GM18505 (cell line): ENCODE data around the gene KCNA5.

Experiments
- ATAC-seq: cut with Tn5 transposase; IDR thresholded peaks from one replicate; pipeline ENCODE4 v1.9.1; 2021; ENCODE audit not compliant: unreplicated experiment
- POLR2A ChIP-seq: IDR thresholded peaks from 4 replicates; pipeline ENCODE4 v1.6.1; 2011; ENCODE audit warnings: borderline replicate concordance; ENCODE audit not compliant: insufficient read depth, insufficient read length; ENCODE audit errors: extremely low read depth

Gene KCNA5

DNA sequence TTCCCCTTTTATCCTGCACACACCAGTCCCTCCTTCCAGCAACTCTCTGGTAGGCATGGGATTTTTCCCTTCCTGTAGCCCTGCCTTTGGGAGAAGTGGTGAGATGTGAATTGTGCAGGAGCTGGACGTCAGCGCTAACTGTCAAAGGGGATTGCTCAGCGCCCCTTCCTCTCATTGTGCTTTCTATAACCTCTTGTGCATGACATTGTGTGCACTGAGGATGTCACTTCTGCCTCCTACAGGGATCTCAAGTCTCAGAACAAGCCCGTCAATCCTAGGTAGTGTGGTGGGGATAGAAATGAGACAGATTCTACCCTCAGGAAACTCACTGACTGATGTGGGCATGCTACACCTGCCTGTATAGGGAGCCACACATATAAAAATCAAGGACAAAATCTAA, 8.7 kb downstream of the KCNA5 start:
- TF ChIP-seq POLR2A, result no peak
- no peak for ATAC-seq

DNA sequence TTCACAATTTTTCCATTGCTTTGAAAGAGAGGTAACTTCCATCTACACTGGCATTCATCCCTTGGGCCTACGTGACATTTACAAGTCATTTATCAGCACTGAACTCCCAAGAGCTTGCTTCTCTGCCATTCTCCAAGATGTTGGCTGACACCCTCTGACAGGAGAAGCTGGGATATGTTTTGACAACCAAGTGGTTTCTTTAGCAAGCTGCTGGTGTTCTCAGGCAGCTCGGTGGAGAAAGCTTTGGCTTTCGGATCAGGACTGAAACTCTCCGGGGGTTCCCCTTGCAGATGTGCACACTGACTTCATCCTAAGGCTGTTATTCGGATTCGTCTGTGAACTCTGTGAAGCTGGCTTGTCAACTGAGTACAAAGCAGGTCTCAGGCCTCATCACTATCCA, 15.7 kb downstream of the KCNA5 start:
- ATAC-seq, result no peak
- TF ChIP-seq POLR2A, result no peak

GRCh38 chr12:5060958-5061357, 17.3 kb downstream of the KCNA5 start:
- no peak for TF ChIP-seq POLR2A
- ATAC-seq, result no peak

GRCh38 chr12:5063149-5063548, 19.5 kb downstream of the KCNA5 start:
- TF ChIP-seq POLR2A, result no peak
- no peak for ATAC-seq

GRCh38 chr12:5064913-5065490, 21.3 kb downstream of the KCNA5 start:
- no peak for TF ChIP-seq POLR2A
- no peak for ATAC-seq

GRCh38 chr12:5066251-5066650, 22.6 kb downstream of the KCNA5 start:
- TF ChIP-seq POLR2A, result no peak
- ATAC-seq, result no peak

- TF ChIP-seq POLR2A, result no peak
- ATAC-seq, result no peak
These were observed 24.4 kb downstream of the KCNA5 start for GRCh38 chr12:5068126-5068525.

DNA sequence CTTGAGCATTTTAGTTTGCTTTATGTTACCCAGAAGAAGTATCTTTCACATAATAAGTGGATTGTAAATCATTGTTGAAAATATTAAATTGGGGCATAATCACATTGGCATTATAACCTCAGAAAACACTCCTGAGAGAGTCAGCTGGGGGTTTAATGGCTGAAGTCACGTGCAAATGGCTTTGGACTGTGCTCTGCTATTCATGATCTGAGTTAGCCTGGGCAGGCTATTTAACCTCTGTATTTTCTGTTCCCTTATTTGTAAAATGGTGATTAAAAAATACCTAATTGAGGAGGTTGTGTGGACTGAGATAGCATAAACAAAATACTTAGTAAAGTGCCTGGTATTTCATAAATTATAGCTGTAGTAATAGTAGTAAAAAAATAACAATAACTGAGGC, 24.9 kb downstream of the KCNA5 start:
- no peak for ATAC-seq
- TF ChIP-seq POLR2A, result no peak

GRCh38 chr12:5070090-5070489, 26.4 kb downstream of the KCNA5 start:
- no peak for ATAC-seq
- no peak for TF ChIP-seq POLR2A

DNA sequence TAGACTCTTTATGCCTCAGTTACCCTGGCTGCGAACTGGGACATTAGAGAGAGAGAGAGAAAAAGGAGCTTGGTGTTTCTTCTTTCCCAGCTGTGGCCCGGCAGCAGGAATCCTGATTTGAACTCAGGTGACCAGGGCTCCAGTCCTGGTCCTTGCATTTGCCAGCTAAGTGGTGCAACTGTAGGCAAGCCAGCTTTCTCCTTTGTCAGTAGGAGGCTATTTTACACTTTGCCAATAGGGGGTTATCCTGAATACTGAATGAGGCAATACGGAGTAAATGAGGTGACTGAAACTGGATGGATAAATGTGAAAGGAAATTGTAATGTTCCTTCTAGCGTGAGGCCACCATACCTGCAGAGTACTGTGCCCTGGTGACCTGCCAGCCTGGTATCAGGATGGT, 27.8 kb downstream of the KCNA5 start:
- no peak for TF ChIP-seq POLR2A
- no peak for ATAC-seq

GRCh38 chr12:5072311-5072710, 28.6 kb downstream of the KCNA5 start:
- ATAC-seq, result no peak
- TF ChIP-seq POLR2A, result no peak

DNA sequence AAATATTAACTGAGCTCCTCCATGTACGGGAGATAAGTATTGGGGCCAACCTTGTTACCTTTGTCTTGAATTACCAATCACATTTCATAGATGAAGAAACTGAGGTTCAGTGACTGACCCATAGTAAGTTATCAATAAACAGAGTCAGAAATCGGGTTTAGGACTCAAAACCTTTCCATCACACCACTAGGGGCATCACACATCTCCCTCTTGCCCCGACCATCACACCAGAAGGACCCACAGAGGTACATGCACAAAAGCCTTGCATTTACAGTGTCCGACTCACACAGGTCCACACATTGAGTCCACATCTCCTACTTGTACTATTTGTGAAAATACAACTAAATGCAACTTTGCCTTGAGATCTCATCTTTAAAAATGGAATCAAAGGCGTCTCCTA, 29.4 kb downstream of the KCNA5 start:
- no peak for ATAC-seq
- no peak for TF ChIP-seq POLR2A

GRCh38 chr12:5073853-5074252, 30.2 kb downstream of the KCNA5 start:
- no peak for ATAC-seq
- no peak for TF ChIP-seq POLR2A

DNA sequence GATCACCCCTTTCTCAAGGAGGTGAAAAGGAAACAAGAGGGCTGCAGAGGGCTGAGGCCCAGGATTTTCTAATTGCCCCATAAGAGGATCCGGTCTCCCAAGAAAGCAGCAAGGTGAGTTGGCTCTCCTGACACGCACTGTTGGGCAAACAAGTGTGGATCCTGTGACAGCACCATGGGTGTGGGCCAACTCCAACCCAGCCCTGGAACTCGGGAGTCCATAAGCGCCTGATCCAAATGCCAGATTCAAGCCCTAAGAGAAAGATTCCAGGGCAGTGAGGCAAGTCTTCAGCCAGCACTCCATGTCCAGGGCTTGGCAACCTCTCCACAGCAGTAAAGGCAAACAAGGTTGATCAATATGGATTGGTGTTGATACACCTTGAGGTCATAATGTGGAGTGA, 33.1 kb downstream of the KCNA5 start:
- TF ChIP-seq POLR2A, result no peak
- no peak for ATAC-seq

- ATAC-seq, result no peak
- no peak for TF ChIP-seq POLR2A
These were observed 34.7 kb downstream of the KCNA5 start for GRCh38 chr12:5078423-5078822.

DNA sequence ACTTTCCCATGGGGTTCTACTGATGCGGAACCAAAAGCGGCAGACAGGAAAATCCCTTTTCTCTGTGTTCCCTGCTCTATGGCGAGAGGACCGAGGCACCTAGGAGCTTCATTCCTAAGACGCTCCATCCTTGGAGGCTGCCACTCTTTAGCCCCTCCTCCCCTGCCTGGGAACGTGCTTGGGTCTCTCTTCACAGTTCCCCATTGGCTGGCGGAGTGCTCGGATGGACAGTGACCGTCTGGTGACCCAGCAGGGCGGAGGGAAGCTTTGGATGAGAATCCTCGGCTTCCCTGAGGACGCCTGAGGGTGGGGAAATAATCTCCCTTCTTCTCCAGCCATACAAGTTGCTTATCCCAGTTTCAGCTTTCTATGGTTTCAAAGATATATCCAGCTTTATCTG, 37.3 kb downstream of the KCNA5 start:
- ATAC-seq, result no peak
- no peak for TF ChIP-seq POLR2A
